Measurements from ENCODE around the gene TRIP13.
"Not testable (repeated sequence)": the region's sequence is repeated elsewhere in the genome, so short reads cannot be mapped to it uniquely, and the experiment has no call there.

Gene TRIP13

DNA sequence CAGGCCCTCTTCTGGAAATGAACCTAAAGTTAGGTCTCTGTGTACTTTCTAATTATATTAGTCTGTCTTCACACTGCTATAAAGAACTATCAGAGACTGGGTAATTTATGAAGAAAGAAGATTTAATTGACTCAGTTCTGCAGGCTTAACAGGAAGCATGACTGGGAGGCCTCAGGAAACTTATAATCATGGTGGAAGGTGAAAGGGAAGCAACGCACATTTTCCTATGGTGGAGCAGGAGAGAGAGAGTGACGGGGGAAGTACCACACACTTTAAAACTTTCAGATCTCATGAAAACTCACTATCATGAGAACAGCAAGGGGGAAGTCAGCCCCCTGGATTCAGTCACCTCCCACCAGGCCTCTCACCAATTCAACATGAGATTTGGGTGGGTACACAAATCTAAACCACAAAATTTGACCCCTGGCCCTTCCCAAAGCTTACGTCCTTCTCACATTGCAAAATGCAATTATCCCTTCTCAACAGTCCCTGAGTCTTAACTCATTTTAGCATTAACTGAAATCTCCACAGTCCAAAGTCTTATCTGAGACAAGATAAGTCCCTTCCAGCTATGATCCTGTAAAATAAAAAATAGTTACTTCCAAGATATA is 40.7 kb downstream of the TRIP13 start:
- DNase-seq (ENCODE audit: insufficient read length, low spot score): no peak
- TF ChIP-seq POLR2A (IDR thresholded peaks at IDR 0.05; ENCODE audit: low read depth, low read length): no peak
- FAIRE-seq: no peak

DNA sequence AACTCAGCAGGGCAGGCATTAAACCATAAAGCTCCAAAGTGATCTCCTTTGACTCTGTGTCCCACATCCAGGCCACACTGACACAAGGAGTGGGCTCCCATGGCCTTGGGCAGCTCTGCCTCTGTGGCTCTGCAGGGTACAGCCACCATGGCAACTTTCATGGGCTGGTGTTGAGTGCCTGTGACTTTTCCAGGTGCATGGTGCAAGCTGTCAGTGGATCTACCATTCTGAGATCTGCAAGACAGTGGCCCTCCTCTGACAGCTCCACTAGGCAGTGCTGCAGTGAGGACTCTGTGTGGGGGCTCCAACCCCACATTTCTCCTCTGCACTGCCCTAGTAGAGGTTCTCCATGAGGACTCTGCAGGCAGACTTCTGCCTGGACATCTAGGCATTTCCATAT is 41.3 kb downstream of the TRIP13 start:
- not testable (repeated sequence) for DNase-seq (ENCODE audit: insufficient read length, low spot score); FAIRE-seq

DNA sequence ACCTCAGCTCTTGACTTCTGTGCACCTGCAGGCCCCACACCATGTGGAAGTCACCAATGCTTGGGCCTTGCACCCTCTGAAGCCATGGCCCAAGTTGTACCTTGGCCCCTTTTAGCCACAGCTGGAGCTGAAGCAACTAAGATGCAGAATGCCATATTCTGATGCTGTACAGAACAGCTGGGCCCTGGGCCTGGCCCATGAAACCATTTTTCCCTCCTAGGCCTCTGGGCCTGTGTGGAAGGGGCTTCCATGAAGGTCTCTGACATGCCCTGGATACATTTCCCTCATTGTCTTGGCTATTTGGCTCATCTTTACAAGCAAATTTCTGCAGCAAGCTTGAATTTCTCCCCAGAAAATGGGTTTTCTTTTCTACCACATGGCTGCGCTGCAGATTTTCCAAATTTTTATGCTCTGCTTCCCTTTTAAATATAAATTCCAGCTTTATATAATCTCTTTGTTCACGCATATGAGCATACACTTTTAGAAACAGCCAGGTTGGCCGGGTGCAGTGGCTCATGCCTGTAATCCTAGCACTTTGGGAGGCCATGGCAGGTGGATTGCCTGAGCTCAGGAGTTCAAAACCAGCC is 41.8 kb downstream of the TRIP13 start:
- not testable (repeated sequence) for DNase-seq (ENCODE audit: insufficient read length, low spot score)

DNA sequence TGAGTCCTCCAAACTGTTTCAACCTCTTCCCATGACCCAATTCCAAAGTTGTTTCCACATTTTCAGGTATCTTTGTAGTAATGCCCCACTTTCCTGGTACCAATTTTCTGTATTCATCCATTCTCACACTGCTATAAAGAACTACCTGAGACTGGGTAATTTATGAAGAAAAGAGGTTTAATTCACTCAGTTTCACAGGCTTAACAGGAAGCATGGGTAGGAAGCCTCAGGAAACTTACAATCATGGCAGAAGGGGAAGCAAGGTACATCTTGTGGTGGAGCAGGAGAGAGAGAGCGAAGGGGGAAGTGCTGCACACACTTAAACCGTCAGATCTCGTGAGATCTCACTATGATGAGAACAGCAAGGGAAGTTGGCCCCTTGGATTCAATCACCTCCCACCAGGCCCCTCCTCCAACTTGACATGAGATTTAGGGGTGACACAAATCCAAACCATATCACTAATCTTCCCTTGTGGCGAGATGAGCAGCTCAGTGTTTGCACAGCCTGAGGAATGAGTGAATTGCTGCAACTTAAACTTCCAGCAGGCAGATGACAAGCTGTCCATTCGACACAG is 42.9 kb downstream of the TRIP13 start:
- FAIRE-seq (no peak), DNase-seq (ENCODE audit: insufficient read length, low spot score) (no peak)
- TF ChIP-seq POLR2A (IDR thresholded peaks at IDR 0.05; ENCODE audit: low read depth, low read length): no peak

More for the DNA sequence above, 41.8 kb downstream of the TRIP13 start:
- not testable (repeated sequence) for FAIRE-seq

DNA sequence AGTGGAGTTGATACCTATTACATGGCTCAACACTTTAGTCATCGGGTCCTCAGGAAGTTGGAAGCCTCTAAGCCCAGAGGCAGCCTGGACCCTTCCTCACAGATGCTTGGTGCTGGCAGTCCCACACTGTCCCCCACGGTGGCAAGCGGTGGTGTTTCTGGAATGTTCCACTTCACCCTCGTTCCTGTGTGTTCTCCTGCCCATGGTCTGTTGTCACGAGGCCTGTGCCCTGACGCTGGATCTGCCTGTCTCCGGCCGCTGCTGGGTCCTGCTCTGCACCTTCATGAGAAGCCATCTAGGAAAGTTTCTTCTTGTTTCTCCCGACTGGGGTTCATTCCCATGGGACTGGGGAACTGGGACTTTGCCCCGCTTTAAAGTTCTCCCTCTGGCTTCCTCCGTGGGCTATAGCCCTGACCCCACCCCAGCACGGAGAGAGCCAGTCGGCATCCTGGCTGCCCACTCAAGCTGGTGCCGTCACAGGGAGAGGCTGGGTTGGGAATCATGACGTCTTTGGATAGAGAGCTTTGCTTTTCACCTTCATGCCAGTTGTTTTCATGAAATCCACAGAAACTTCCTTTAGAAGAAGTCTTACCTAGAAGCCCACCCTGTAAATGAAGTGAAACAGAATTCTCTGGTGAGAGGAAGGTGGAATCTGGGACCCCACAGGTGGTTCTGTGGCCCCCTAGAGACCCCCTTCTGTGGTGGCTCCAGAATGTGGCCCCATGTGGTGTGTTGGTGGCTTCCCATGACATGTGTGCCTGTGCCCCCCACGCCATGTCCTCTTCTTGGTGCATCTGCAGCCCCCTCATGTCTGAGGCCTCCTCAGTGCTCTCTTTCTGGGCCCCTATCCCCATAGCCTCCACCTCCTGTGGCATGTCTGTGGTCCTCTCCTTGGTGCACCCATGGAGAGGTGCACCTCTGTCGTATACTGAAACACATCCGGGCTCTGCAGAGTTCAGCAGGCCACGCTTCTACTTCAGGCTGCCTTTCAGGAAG is 43.8 kb downstream of the TRIP13 start:
- FAIRE-seq (no peak), DNase-seq (ENCODE audit: insufficient read length, low spot score) (no peak)
- TF ChIP-seq POLR2A (IDR thresholded peaks at IDR 0.05; ENCODE audit: low read depth, low read length): no peak

DNA sequence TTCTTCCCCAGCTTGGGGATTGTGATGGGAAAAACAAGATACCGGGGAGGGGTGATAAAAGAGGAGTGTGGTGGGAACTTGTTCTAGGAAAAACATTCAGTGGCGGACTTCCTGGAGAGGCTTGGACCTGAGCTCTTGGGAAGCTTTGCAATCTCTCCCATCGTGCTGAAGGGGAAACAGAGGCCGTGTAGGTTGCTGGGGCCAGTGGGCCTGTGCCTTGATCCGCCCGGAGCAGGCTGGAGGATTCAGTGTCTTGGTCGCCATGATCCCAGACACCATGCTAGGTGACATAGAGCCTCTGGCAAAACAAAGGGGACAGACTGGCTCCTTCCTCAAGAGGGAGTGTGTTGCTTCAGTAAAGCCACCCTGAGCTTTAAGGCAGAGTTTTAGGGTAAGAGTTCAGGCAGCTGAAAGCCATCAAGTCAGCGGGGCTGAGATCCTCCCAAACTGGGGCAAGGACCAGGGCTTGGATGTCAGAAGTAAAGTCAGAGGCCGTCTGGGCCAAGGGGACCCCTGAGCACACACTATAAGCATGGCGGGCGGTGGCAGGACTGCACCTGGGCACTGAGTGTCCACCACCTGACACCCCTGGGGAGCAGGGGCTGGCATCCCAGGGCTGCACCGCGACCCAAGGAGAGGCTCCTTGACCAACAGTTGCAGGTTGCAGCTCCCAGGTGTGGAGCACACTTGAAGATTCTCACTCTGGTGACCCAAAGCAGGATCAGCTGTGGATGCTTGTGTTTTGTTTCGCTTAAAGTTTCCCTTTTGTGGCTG is 44.7 kb downstream of the TRIP13 start:
- no peak for DNase-seq (ENCODE audit: insufficient read length, low spot score)
- FAIRE-seq: no peak
- TF ChIP-seq POLR2A (IDR thresholded peaks at IDR 0.05; ENCODE audit: low read depth, low read length): no peak

DNA sequence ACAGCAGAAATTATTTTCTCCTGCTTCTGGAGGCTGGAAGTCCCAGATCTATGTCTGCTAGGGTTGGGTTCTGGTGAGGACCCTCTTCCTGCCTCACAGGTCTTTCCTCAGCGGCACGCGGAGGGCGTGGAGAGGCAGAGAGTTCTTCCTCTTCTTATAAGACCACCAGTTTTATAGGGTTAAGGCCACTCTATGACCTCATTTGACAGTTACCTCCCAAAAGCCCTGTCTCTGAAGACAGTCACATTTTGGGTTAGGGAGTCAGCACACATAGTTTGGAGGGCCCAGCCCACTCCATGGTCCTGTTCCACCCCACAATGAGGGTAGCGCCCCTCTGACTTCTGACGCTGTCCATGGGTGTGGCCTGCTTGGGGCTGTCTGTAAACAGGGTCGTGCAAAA is 46.7 kb downstream of the TRIP13 start:
- TF ChIP-seq POLR2A (IDR thresholded peaks at IDR 0.05; ENCODE audit: low read depth, low read length): no peak
- no peak for FAIRE-seq
- no peak for DNase-seq (ENCODE audit: insufficient read length, low spot score)

DNA sequence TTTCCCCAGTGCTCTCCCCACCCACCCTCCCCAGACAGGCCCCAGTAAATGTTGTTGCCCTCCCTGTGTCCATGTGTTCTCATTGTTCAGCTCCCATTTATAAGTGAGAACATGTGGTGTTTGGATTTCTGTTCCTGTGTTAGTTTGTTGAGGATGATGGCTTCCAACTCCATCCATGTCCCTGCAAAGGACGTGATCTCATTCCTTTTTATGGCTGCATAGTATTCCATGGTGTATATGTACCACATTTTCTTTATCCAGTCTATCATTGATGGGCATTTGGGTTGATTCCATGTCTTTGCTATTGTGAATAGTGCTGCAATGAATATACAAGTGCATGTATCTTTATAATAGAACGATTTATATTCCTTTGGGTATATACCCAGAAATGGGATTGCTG is 48.1 kb downstream of the TRIP13 start:
- not testable (repeated sequence) for FAIRE-seq; DNase-seq (ENCODE audit: insufficient read length, low spot score)

DNA sequence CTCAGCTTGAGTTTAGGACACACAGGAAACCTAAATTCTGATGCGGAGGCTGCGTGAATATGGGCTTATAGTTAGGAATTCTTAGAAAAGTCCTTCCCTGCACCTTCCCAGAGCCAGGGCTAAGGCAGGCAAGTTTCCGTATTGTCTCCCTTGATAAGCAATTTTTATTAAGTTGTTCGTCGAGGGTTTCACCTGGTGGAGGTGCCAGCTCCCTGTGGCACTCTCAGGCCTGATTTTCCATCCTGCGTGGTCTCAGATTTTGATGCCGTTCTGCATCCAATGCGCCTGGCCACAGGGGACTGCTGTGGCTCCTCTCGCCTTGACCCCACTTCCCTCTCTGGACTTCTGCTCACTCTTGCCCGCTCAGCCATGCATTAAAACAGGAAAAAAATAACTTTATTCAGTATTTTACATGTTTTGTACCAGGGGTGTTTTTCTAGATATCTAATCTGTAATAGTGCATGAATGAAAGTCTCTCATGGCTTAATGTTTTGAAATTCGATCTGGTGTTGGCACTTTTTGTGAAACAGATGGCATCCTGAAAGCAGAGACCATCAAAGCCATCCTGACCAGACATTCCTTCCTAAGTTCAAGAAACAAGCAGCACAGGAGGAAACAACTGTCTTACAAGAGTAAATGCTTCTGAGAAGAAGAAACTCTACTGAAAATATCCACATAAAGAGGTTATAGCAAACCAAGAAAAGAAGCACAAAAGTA is 50.7 kb downstream of the TRIP13 start:
- DNase-seq (ENCODE audit: insufficient read length, low spot score) (no peak), FAIRE-seq (no peak)
- TF ChIP-seq POLR2A (IDR thresholded peaks at IDR 0.05; ENCODE audit: low read depth, low read length): no peak

DNA sequence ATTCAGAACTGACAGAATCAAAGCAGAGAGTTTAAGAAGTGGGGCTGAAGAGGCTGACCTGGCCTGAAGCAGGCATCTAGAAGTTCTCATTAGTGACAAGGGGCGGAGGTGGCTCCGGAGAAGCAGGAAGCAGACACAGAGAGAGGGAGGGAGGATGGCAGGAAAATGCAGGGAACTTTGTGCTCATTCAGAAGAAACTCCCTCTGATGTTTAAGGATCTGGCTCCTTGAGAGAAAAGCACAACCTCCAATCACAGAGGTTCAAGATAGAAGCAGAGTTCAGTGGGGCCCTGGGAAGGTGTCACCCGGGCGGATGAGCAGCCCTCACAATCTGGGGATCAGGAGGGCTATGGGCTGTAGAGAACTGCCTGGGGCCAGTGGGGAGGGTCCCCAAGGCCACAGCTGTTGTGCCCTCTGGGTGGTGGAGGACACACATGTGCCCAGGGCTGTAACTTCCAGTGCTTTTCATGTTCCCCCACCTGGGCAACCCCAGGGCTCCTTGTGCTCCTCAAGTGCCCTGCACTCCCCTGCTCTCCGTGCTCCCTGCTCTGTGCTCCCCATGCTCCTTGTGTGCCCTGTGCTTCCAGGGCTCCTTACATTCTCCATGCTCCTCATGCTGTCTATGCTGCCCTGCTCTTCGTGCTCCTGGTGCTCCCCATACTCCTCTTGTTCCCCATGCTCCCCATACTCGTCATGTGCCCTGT is 51.4 kb downstream of the TRIP13 start:
- FAIRE-seq (no peak), DNase-seq (ENCODE audit: insufficient read length, low spot score) (no peak)
- no peak for TF ChIP-seq POLR2A (IDR thresholded peaks at IDR 0.05; ENCODE audit: low read depth, low read length)

DNA sequence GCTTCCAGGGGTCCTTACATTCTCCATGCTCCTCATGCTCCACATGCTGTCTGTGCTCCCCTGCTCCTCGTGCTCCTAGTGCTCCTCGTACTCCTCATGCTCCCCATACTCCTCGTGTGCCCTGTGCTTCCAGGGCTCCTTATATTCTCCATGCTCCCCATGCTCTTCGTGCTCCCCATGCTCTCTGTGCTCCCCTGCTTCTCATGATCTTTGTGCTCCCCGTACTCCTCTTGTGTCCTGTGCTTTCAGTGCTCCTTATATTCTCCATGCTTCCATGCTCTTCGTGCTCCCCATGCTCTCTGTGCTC is 51.9 kb downstream of the TRIP13 start:
- no peak for TF ChIP-seq POLR2A (IDR thresholded peaks at IDR 0.05; ENCODE audit: low read depth, low read length)
- FAIRE-seq (no peak), DNase-seq (ENCODE audit: insufficient read length, low spot score) (no peak)

DNA sequence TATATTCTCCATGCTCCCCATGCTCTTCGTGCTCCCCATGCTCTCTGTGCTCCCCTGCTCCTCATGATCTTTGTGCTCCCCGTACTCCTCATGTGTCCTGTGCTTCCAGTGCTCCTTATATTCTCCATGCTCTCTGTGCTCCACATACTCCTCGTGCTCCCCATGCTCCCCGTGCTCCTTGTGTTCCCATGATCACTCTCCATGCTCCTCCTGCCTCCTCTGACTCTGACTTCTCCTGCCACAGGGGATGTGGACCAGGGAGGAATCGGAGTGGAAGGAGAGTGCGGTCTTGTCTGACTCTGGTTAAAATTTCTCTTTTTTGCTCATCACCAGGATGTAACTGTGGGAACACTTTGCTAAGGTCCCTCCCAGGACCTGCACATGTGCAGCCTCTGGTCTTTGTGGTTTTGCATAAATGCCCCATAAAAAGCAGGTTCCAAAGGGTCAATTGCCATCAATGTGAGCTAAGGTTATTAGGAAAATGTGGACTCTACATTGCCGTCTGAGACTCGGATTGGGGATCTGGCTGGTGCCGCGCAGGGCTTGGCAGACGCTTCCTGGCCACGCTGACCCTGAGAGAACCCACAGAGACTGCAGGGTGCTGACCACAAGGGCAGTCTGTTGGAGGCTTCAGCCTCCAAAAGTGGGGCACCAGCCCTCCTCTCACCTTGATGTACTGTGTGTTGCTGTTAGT is 52.5 kb downstream of the TRIP13 start:
- FAIRE-seq (no peak), DNase-seq (ENCODE audit: insufficient read length, low spot score) (no peak)
- TF ChIP-seq POLR2A (IDR thresholded peaks at IDR 0.05; ENCODE audit: low read depth, low read length): no peak
